CD8-positive, alpha-beta memory T cell (primary cell): ENCODE measurements around the gene MDH1. TPM values are rescaled to one million over a fixed set of nuclear protein-coding genes. Genes with fewer than 3 reads are reported as not detected.

ENCODE experiments used
- CTCF ChIA-PET: fragments of 350-600 bp; sonication (Branson Sonifier 250); formaldehyde crosslinking; loops from one replicate; lab custom pipeline; 2021; ENCODE audit warnings: antibody characterized with exemption; lab: Charles Lee
- POLR2A ChIA-PET: fragments of 350-600 bp; sonication (Branson Sonifier 250); formaldehyde crosslinking; loops from one replicate; lab custom pipeline; 2021; ENCODE audit warnings: antibody characterized with exemption; lab: Charles Lee
- DNase-seq, 5 donors: peaks; one replicate each; pipeline versions ENCODE4 v3.0.0 to v3.0.0-alpha.2; 2020 to 2022; ENCODE audit warnings: mixed read lengths in 1 of 5
- H3K27ac ChIP-seq: one replicate; pipeline ENCODE4 v1.7.0; 2013; ENCODE audit warnings: low read depth, mild to moderate bottlenecking, low read length, moderate library complexity
- H3K27me3 ChIP-seq: 2 replicates; pipeline ENCODE4 v1.7.0; 2013; ENCODE audit warnings: low read length, mild to moderate bottlenecking; ENCODE audit not compliant: insufficient read depth, poor library complexity, severe bottlenecking
- H3K36me3 ChIP-seq: 2 replicates; pipeline ENCODE4 v1.7.0; 2013; ENCODE audit warnings: mild to moderate bottlenecking, low read length, moderate library complexity; ENCODE audit not compliant: insufficient read depth
- H3K4me1 ChIP-seq: 2 replicates; pipeline ENCODE4 v1.7.0; 2013; ENCODE audit warnings: mild to moderate bottlenecking, low read length, moderate library complexity; ENCODE audit not compliant: insufficient read depth
- H3K4me3 ChIP-seq: 2 replicates; pipeline ENCODE4 v1.7.0; 2013; ENCODE audit warnings: mild to moderate bottlenecking, low read length
- H3K9me3 ChIP-seq: 2 replicates; pipeline ENCODE4 v1.7.0; 2013; ENCODE audit warnings: mild to moderate bottlenecking, low read length
- H3K27ac Mint-ChIP-seq, 8 donors: one replicate each; pipeline ENCODE4 v1.8.0; 2020 to 2021; ENCODE audit warnings: mixed read lengths in 8 of 8, mild to moderate bottlenecking in 6 of 8, inconsistent platforms in 3 of 8, moderate library complexity in 3 of 8
- H3K27me3 Mint-ChIP-seq, 2 donors: one replicate each; pipeline ENCODE4 v1.8.0; 2020 to 2021; ENCODE audit warnings: mixed read lengths in 2 of 2, mild to moderate bottlenecking in 1 of 2, moderate library complexity in 1 of 2
- H3K36me3 Mint-ChIP-seq, 3 donors: one replicate each; pipeline ENCODE4 v1.8.0; 2020 to 2021; ENCODE audit warnings: mixed read lengths in 3 of 3, inconsistent platforms in 1 of 3, mild to moderate bottlenecking in 1 of 3
- H3K4me1 Mint-ChIP-seq, 3 donors: one replicate each; pipeline ENCODE4 v1.8.0; 2020 to 2021; ENCODE audit warnings: mixed read lengths in 3 of 3, inconsistent platforms in 1 of 3, mild to moderate bottlenecking in 1 of 3
- H3K4me3 Mint-ChIP-seq, 7 donors: one replicate each; pipeline ENCODE4 v1.8.0; 2020 to 2021; ENCODE audit warnings: mixed read lengths in 7 of 7, mild to moderate bottlenecking in 6 of 7, moderate library complexity in 4 of 7, inconsistent platforms in 2 of 7
- H3K9me3 Mint-ChIP-seq, 5 donors: one replicate each; pipeline ENCODE4 v1.8.0; 2020 to 2022; ENCODE audit warnings: mixed read lengths in 5 of 5, mild to moderate bottlenecking in 3 of 5, moderate library complexity in 2 of 5, inconsistent platforms in 1 of 5
- polyA plus RNA-seq: library from polyadenylated mRNA; unstranded; fragments of 300-500 nt; fragmentation: Illumina TruSeq; gene quantifications from one replicate; pipeline ENCODE4 v1.2.3, GENCODE V29; 2021
- total RNA-seq, 2 experiments: library from RNA; stranded (reverse); gene quantifications; one replicate each; pipeline ENCODE4 v1.2.3, GENCODE V29; 2021

The MDH1 gene
- total RNA-seq (100 to 1,000 TPM; 182 to 191 TPM), polyA plus RNA-seq (241 TPM)

DNA sequence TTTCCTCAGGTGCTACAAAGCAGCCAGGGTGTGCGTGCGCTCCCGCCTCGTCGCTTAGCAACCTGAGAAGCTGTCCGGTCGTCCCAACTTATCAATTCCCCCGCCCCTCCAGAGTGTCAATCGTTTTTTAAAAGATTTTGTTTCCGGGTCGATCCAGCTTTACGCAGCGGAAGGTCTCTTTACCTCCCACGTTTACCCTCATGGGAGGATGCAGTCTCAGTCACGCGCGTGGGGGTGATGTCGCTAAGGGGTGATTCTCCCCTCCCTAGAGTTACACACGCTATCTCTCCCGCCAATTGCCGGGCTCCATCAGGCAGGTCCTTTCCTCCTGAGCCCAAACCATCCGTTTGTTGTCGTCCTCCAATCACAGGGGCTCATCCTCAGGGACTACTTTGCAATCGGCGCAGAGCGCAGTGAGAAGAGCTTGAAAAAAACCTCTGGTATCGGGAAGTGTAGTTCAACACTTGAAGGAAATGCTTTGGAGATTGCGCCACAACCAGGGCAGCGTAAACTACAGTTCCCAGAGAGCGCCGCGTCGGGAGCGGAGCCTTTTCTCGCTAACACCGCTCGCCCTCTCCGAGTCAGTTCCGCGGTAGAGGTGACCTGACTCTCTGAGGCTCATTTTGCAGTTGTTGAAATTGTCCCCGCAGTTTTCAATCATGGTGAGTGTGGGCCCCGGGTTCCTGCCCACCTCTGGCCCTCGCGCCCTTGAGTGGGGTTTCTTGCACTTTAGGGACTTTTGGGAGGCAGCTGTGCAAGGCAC lies at the start of gene MDH1, which contains the start of gene WDPCP:
TSS of gene MDH1 (plus strand) at position 579 of the 763 bp plus-strand sequence. CDS start at position 660, 81 bp downstream.
TSS of gene WDPCP (minus strand) at position 93 of the 763 bp plus-strand sequence. CDS start 206 bp downstream, outside the sequence.
- H3K9me3 Mint-ChIP-seq, result no peaks in the 10 kb centered on the region
- peaks cover 0 to 34% (median 0%) of the 10 kb centered on the region in 3 donors for H3K36me3 Mint-ChIP-seq
- peak within 1 kb of the TSS; percentile 87 for H3K27ac ChIP-seq
- H3K27ac Mint-ChIP-seq, result peak within 1 kb of the TSS; percentile 90 to 99 (median 97)
- ChIA-PET CTCF (interaction anchor here (1.1 to 2.3 kb wide), 3 partner anchors 10 to 273 kb away, joined by 3 to 8 read pairs (median 4); no protein-coding TSS in a partner anchor), POLR2A (interaction anchor here (0.6 to 3.2 kb wide), 9 partner anchors 8 to 1700 kb away, joined by 3 to 19 read pairs (median 5); partner anchors contain the start of genes ACTR2, AFTPH, RAB1A and UGP2)
- H3K4me3 Mint-ChIP-seq, result peak within 1 kb of the TSS; percentile 89 to 97 (median 93)
- no peaks in the 10 kb centered on the region for H3K9me3 ChIP-seq
- peaks cover 13% of the 10 kb centered on the region for H3K4me1 ChIP-seq
- peak; percentile 87 to 97 (median 96) for DNase-seq
- H3K27me3 ChIP-seq, result no peaks in the 10 kb centered on the region
- no peaks in the 10 kb centered on the region for H3K27me3 Mint-ChIP-seq
- H3K4me1 Mint-ChIP-seq, result peaks cover 32 to 60% (median 39%) of the 10 kb centered on the region in 3 donors
- H3K4me3 ChIP-seq, result peak within 1 kb of the TSS; percentile 84
- no peaks in the 10 kb centered on the region for H3K36me3 ChIP-seq

DNA sequence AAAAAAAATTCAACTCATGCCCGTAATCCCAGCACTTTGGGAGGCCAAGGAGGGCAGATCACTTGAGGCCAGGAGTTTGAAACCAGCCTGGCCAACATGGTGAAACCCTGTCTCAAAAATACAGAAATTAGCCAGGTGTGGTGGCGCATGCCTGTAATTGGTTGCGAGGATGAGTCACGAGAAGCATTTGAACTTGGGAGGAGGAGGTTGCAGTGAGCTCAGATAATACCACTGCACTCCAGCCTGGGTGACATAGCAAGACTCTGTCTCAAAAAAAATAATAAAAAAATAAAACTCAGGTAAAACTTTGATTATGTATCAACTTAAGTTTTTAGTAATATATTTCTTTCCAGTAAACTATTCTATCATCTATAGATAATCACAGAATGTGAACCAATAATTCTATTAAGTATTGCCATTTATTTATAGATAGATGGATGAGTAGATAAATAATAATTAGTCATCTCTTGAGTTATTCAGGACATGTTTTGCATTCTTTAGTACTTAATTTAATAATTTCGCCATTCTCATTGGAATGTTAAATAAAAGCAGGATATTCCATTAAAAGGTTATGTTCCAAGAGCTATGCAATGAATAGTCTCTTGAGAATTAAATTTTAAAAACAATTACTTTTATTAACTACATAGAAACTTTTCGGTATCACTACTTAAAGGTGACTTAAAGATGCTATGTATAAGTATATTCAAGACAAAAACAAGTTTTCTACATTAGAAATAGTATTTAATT lies 49.2 kb upstream of the MDH1 start:
- H3K36me3 Mint-ChIP-seq, result peaks cover 0 to 22% (median 4%) of the 10 kb centered on the region in 3 donors
- Histone ChIP-seq H3K27ac (no peak overlapping the region), H3K4me3 (no peak overlapping the region), H3K4me1 (no peaks in the 10 kb centered on the region), H3K36me3 (no peaks in the 10 kb centered on the region), H3K9me3 (no peaks in the 10 kb centered on the region), H3K27me3 (no peaks in the 10 kb centered on the region)
- no peaks in the 10 kb centered on the region for H3K27me3 Mint-ChIP-seq
- H3K27ac Mint-ChIP-seq, result no peak overlapping the region
- H3K9me3 Mint-ChIP-seq, result peaks cover 6 to 26% (median 16%) of the 10 kb centered on the region in 5 donors
- POLR2A ChIA-PET, result no interaction called here
- no peak overlapping the region for H3K4me3 Mint-ChIP-seq
- peaks cover 0 to 1% (median 0%) of the 10 kb centered on the region in 3 donors for H3K4me1 Mint-ChIP-seq
- CTCF ChIA-PET, result no interaction called here
- DNase-seq, result no peak

DNA sequence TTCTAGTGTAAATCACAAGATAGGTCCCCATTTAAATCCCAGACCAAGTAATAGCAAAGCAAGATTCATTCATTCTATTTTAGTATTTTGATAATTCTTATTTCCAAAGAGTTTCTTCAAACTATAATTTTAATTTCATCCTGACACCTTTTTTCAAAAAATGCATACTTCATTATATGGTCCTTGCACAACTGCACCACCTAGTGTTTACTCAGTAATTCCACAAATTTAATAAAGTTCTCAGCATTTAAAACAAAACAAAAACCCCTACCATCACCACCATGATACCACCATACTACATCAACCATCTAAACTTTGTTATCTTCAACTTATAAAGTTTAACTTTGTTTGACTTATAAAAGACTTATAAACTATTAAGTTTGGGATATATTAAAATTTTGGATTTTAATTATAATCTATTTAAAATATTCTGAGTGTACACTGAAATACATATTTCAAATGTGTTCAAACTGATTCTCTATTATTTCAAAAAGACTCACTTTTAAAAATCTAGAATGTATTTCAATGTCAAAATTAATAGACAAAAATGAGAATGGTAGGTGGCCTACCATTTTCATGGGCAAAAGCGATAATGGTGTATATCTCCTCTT lies 44.6 kb upstream of the MDH1 start:
- peaks cover 0 to 2% (median 0%) of the 10 kb centered on the region in 3 donors for H3K4me1 Mint-ChIP-seq
- no peak overlapping the region for H3K27ac ChIP-seq
- no peak overlapping the region for H3K27ac Mint-ChIP-seq
- no peak for DNase-seq
- H3K27me3 ChIP-seq, result no peaks in the 10 kb centered on the region
- no peaks in the 10 kb centered on the region for H3K9me3 ChIP-seq
- H3K27me3 Mint-ChIP-seq, result no peaks in the 10 kb centered on the region
- H3K4me3 ChIP-seq, result no peak overlapping the region
- H3K36me3 Mint-ChIP-seq, result peaks cover 0 to 13% (median 3%) of the 10 kb centered on the region in 3 donors
- peaks cover 3 to 7% (median 4%) of the 10 kb centered on the region in 5 donors for H3K9me3 Mint-ChIP-seq
- no peak overlapping the region for H3K4me3 Mint-ChIP-seq
- POLR2A ChIA-PET, result no interaction called here
- CTCF ChIA-PET, result no interaction called here
- no peaks in the 10 kb centered on the region for H3K36me3 ChIP-seq
- H3K4me1 ChIP-seq, result no peaks in the 10 kb centered on the region

DNA sequence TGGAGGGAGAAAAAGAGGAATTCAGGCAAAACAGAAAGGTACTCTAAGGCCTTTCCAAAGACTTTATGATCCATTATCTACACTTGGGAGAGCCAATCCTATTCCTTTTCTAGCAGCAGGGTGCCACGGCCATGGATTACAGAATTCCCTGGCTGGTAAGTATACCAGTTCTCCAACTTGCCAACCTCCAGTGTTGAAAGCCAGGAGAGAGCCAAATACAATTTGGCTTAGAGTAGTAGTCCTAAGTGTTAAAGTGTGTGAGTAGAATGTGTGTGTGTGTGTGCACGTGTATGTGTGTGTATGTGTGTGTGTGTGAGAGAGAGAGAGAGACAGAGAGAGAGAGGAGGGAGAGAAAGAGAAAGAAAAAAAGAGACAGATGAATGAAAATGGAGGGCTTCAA lies 43.7 kb upstream of the MDH1 start:
- Histone ChIP-seq H3K9me3 (no peaks in the 10 kb centered on the region), H3K4me1 (no peaks in the 10 kb centered on the region), H3K27me3 (no peaks in the 10 kb centered on the region), H3K4me3 (no peak overlapping the region), H3K36me3 (no peaks in the 10 kb centered on the region), H3K27ac (no peak overlapping the region)
- POLR2A ChIA-PET, result no interaction called here
- DNase-seq, result no peak
- H3K9me3 Mint-ChIP-seq, result peaks cover 3 to 9% (median 4%) of the 10 kb centered on the region in 5 donors
- peaks cover 0 to 16% (median 5%) of the 10 kb centered on the region in 3 donors for H3K36me3 Mint-ChIP-seq
- no peak overlapping the region for H3K4me3 Mint-ChIP-seq
- CTCF ChIA-PET, result no interaction called here
- peak overlapping the region in 1 of 8 donors; percentile 41 for H3K27ac Mint-ChIP-seq
- no peaks in the 10 kb centered on the region for H3K27me3 Mint-ChIP-seq
- peaks cover 0 to 4% (median 3%) of the 10 kb centered on the region in 3 donors for H3K4me1 Mint-ChIP-seq

DNA sequence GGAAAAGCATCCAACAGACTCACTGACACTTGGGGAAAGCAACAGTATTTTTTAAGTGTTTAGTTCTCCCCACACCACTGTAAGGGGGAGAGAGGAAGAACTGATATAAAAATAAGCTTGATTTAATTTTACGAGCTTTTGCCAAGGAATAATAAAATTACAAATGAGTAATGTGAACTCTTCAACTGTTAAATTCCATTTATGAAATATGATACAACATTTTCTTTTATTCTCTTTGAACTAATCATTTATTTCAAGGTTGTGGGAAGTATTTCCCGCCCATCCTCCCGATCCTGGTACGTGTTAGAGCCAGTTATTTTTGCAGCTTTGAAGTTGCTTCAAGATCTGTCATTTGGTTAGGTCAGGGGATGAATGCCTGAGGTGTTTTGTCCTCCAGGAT lies 35.7 kb upstream of the MDH1 start:
- peaks cover 9 to 15% (median 12%) of the 10 kb centered on the region in 3 donors for H3K4me1 Mint-ChIP-seq
- ChIA-PET POLR2A (no interaction called here), CTCF (no interaction called here)
- no peak for DNase-seq
- H3K4me3 Mint-ChIP-seq, result no peak overlapping the region
- H3K9me3 Mint-ChIP-seq, result peaks cover 6 to 25% (median 18%) of the 10 kb centered on the region in 5 donors
- Histone ChIP-seq H3K9me3 (no peaks in the 10 kb centered on the region), H3K27me3 (no peaks in the 10 kb centered on the region), H3K36me3 (no peaks in the 10 kb centered on the region), H3K4me3 (no peak overlapping the region), H3K27ac (no peak overlapping the region), H3K4me1 (no peaks in the 10 kb centered on the region)
- H3K27ac Mint-ChIP-seq, result no peak overlapping the region
- peaks cover 17 to 53% (median 31%) of the 10 kb centered on the region in 3 donors for H3K36me3 Mint-ChIP-seq
- H3K27me3 Mint-ChIP-seq, result no peaks in the 10 kb centered on the region

DNA sequence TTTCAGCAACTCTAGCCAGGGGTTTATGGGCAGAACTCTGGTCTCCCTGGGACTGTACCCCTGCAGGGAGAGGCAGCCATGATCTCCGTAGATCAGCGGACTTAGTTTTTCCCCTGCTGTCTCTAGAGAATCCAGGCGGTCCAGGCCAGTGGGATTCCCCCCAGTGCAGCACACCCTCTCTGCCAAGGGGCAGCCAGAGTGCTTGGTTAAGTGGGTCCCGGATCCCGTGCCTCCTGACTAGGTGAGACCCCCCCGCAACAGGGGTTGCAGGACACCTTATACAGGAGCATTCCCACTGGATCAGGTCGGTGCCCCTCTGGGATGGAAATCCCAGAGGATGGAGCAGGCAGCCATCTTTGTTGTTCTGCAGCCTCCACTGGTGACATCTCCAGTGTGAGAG lies 33.5 kb upstream of the MDH1 start:
- ChIA-PET CTCF (no interaction called here), POLR2A (no interaction called here)
- Mint-ChIP-seq H3K4me3 (no peak overlapping the region), H3K27me3 (no peaks in the 10 kb centered on the region), H3K36me3 (peaks cover 15 to 66% (median 42%) of the 10 kb centered on the region in 3 donors), H3K4me1 (peaks cover 7 to 9% (median 8%) of the 10 kb centered on the region in 3 donors), H3K9me3 (peaks cover 6 to 43% (median 35%) of the 10 kb centered on the region in 5 donors), H3K27ac (no peak overlapping the region)
- DNase-seq, result no peak
- no peak overlapping the region for H3K4me3 ChIP-seq
- peaks cover 3% of the 10 kb centered on the region for H3K9me3 ChIP-seq
- H3K4me1 ChIP-seq, result no peaks in the 10 kb centered on the region
- H3K36me3 ChIP-seq, result no peaks in the 10 kb centered on the region
- no peak overlapping the region for H3K27ac ChIP-seq
- no peaks in the 10 kb centered on the region for H3K27me3 ChIP-seq

DNA sequence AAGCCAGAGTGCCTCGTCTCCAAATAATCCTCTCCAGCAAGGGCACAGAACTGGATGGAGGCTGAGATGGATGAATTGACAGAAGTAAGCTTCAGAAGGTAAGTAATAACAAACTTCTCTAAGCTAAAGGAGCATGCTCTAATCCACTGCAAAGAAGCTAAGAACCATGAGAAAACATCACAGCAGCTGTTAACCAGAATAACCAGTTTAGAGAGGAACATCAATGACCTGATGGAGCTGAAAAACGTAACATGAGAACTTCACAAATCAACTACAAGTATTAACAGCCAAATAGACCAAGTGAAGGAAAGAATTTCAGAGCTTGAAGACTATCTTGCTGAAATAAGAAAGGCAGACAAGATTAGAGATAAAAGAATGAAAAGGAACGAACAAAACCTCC lies 32.8 kb upstream of the MDH1 start:
- ChIA-PET CTCF (no interaction called here), POLR2A (no interaction called here)
- Histone ChIP-seq H3K27ac (no peak overlapping the region), H3K4me1 (no peaks in the 10 kb centered on the region), H3K27me3 (no peaks in the 10 kb centered on the region), H3K36me3 (no peaks in the 10 kb centered on the region), H3K9me3 (peaks cover 3% of the 10 kb centered on the region), H3K4me3 (no peak overlapping the region)
- H3K4me3 Mint-ChIP-seq, result peak overlapping the region in 1 of 7 donors; percentile 48
- no peaks in the 10 kb centered on the region for H3K27me3 Mint-ChIP-seq
- peaks cover 15 to 71% (median 47%) of the 10 kb centered on the region in 3 donors for H3K36me3 Mint-ChIP-seq
- H3K4me1 Mint-ChIP-seq, result peaks cover 6 to 7% (median 6%) of the 10 kb centered on the region in 3 donors
- no peak overlapping the region for H3K27ac Mint-ChIP-seq
- peaks cover 6 to 49% (median 40%) of the 10 kb centered on the region in 5 donors for H3K9me3 Mint-ChIP-seq
- DNase-seq, result no peak
